Activated T-helper 2 cell treated with anti-CD3 and anti-CD28 coated beads, Interferon-gamma antibody, Interleukin-2, Interleukin-4, amounts not matched to agents 10 μg/mL and 5 μg/mL and 100 μg/mL, durations not matched to agents 14 hours and 24 hours and 36 hours (primary cell): Measurements from ENCODE around the gene ANAPC7. TPM values are rescaled to one million over a fixed set of nuclear protein-coding genes. Genes with fewer than 3 reads are reported as not detected.
"Not testable (repeated sequence)": the region's sequence is repeated elsewhere in the genome, so short reads cannot be mapped to it uniquely, and the experiment has no call there.

Experiments
- DNase-seq: peaks from one replicate; pipeline ENCODE4 v3.0.0; 2021; ENCODE audit warnings: low spot score
- H3K27ac Mint-ChIP-seq: one replicate; pipeline ENCODE4 v1.8.0; 2021; ENCODE audit warnings: mixed read lengths
- H3K27me3 Mint-ChIP-seq: one replicate; pipeline ENCODE4 v1.8.0; 2021; ENCODE audit warnings: low read depth, mixed read lengths
- H3K36me3 Mint-ChIP-seq: one replicate; pipeline ENCODE4 v1.8.0; 2021; ENCODE audit warnings: low read depth, mixed read lengths
- H3K4me1 Mint-ChIP-seq: one replicate; pipeline ENCODE4 v1.8.0; 2021; ENCODE audit warnings: low read depth, mixed read lengths
- H3K4me3 Mint-ChIP-seq: one replicate; pipeline ENCODE4 v1.8.0; 2021; ENCODE audit warnings: low read depth, mild to moderate bottlenecking, moderate library complexity, mixed read lengths
- H3K9me3 Mint-ChIP-seq: one replicate; pipeline ENCODE4 v1.8.0; 2021; ENCODE audit warnings: mixed read lengths
- intact Hi-C: fragments of 100-400 bp; cut with micrococcal nuclease; formaldehyde crosslinking; loops from one replicate; pipeline ENCODE4 v1.15.1; 2023
- total RNA-seq: library from RNA; stranded (reverse); gene quantifications from 2 replicates; pipeline ENCODE4 v1.2.3, GENCODE V29; 2022

The ANAPC7 gene
- total RNA-seq: 67.2 and 68.4 TPM in 2 replicates

DNA sequence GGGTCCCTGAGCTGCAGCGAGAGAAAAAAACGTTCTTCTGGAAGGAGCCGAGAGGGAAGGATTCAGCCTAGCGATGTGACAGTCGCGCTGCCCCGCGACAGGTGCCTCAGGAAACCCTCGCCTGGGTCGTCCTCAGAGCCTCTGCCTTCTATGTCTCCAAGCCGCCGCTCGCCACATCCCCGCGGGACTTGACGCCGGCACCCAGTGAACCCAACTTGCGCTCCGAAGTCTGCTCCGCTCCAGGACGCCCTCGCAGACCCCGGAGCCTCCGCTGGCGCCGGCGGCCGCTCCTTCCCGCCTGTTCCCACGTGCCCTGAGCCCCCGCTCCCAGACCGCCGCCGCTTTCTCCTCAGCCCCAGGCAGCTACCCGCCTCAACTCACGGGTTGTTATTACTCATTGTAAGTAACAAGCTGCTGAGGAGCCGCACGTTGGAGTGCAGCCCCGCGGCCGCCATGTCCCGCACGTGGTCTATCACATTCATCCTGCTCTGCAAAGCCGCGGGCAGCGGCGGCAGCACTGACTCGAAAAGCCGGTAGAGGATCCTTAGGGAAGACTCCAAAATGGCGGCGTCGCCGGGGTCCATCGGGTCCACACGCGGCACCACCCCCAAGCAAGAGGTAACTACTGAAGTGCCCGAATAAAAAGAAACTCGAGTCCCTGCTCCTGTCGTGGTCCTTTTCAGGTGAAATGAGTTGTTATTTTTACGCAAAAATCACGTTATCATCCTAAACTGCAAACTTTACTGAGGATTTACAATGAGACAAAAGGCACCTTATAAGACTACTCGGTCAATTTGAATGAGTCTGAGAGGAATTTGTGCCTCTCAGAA lies at the start of gene ANAPC7:
TSS of gene ANAPC7 (minus strand) at position 563 of the 830 bp plus-strand sequence. CDS start at position 482, 81 bp downstream.
- intact Hi-C loops: loop anchor here (1.0 kb wide), 1 partner anchor 65 kb away; the partner anchor contains the start of genes FAM216A and GPN3
- Mint-ChIP-seq H3K9me3 (no peaks in the 10 kb centered on the region), H3K27me3 (no peaks in the 10 kb centered on the region), H3K27ac (peak within 1 kb of the TSS; percentile 98), H3K36me3 (peaks cover 23% of the 10 kb centered on the region), H3K4me3 (peak within 1 kb of the TSS; percentile 99), H3K4me1 (peaks cover 16% of the 10 kb centered on the region)
- peak; percentile 81 for DNase-seq

GRCh38 chr12:110451263-110451662 lies 47.8 kb upstream of the ANAPC7 start:
- peak overlapping the region; percentile 99 for H3K27ac Mint-ChIP-seq
- peak overlapping the region; percentile 100 for H3K4me3 Mint-ChIP-seq
- intact Hi-C loops: no loop called here
- H3K4me1 Mint-ChIP-seq: peaks cover 19% of the 10 kb centered on the region
- DNase-seq: no peak
- no peaks in the 10 kb centered on the region for H3K27me3 Mint-ChIP-seq
- no peaks in the 10 kb centered on the region for H3K9me3 Mint-ChIP-seq
- peaks cover 57% of the 10 kb centered on the region for H3K36me3 Mint-ChIP-seq

DNA sequence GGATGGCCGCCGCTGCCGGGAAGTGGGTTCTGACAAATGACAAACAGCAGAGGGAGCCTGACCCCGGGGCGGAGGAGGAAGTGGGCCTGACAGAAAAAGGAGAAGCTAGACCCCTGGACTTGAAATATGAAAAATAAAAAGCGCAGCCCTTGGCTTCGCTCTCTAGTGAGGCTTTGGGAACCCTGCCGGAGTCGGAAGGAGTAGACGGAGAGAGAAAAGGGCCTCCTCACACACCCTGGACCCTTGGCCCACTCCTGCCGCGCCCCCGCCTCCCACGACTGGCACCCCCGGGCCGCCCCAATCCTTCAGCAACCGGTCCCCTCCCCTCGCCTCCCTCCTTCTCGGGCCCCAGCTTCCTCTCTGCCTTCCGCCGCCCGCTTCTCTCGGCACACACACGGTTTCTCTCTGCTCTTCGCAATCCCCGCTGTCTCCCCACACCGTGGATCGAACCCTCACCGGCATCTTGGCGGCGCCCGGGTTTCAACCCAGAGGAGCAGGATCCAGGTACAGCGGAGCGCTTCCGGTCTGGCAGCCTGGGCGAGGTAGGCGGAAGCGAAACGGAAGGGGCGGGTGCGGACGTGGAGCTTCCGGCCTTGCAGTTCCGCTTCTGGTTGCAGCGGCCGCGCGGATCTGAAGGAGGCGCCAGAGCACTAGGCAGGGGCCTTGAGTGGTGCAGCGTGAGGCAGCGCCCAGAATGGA lies 46.4 kb upstream of the ANAPC7 start, which contains the start of gene ARPC3:
TSS of gene ARPC3 (minus strand) at position 539 of the 699 bp plus-strand sequence. CDS start at position 462, 77 bp downstream.
- peak within 1 kb of the TSS; percentile 100 for H3K4me3 Mint-ChIP-seq
- peak within 1 kb of the TSS; percentile 99 for H3K27ac Mint-ChIP-seq
- peak; percentile 95 for DNase-seq
- H3K9me3 Mint-ChIP-seq: no peaks in the 10 kb centered on the region
- no peaks in the 10 kb centered on the region for H3K27me3 Mint-ChIP-seq
- peaks cover 24% of the 10 kb centered on the region for H3K4me1 Mint-ChIP-seq
- H3K36me3 Mint-ChIP-seq: peaks cover 56% of the 10 kb centered on the region
- intact Hi-C loops: loop anchor here (1.0 kb wide), 3 partner anchors 18 to 152 kb away; partner anchors contain the start of genes FAM216A and GPN3

- intact Hi-C loops: no loop called here
- DNase-seq: no peak
- H3K4me3 Mint-ChIP-seq: no peak overlapping the region
- no peak overlapping the region for H3K27ac Mint-ChIP-seq
- no peaks in the 10 kb centered on the region for H3K9me3 Mint-ChIP-seq
- peaks cover 54% of the 10 kb centered on the region for H3K36me3 Mint-ChIP-seq
- peaks cover 24% of the 10 kb centered on the region for H3K4me1 Mint-ChIP-seq
- no peaks in the 10 kb centered on the region for H3K27me3 Mint-ChIP-seq
Measured at GRCh38 chr12:110444455-110444854, 40.9 kb upstream of the ANAPC7 start.

GRCh38 chr12:110436231-110436630 lies 32.7 kb upstream of the ANAPC7 start:
- no peaks in the 10 kb centered on the region for H3K27me3 Mint-ChIP-seq
- no peaks in the 10 kb centered on the region for H3K9me3 Mint-ChIP-seq
- H3K27ac Mint-ChIP-seq: no peak overlapping the region
- H3K4me3 Mint-ChIP-seq: no peak overlapping the region
- DNase-seq: no peak
- peaks cover 1% of the 10 kb centered on the region for H3K4me1 Mint-ChIP-seq
- intact Hi-C loops: no loop called here
- H3K36me3 Mint-ChIP-seq: peaks cover 56% of the 10 kb centered on the region

DNA sequence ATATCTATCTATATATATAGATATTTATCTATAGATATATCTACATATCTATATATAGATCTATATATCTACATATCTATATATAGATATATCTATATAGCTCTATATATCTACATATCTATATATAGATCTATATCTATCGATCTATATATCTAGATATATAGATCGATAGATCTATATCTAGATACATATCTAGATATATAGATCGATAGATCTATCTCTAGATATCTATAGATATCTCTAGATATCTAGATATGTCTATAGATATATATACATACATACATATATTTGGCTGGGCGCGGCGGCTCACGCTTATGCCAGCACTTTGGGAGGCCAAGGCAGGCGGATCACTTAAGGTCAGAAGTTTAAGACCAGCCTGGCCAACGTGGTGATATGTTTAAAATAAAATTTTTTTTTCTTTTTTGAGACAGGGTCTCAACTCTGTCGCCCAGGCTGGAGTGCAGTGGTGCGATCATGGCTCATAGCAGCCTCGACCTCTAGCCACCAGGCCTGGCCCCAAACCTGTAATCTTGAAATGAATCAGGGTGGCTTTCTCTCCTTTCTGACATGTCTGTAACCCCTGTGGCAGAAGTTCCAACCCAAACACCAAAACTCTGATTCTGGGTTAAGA lies 28.6 kb upstream of the ANAPC7 start:
- peaks cover 33% of the 10 kb centered on the region for H3K36me3 Mint-ChIP-seq
- no peak overlapping the region for H3K27ac Mint-ChIP-seq
- DNase-seq: no peak
- H3K9me3 Mint-ChIP-seq: no peaks in the 10 kb centered on the region
- H3K27me3 Mint-ChIP-seq: no peaks in the 10 kb centered on the region
- peaks cover 1% of the 10 kb centered on the region for H3K4me1 Mint-ChIP-seq
- H3K4me3 Mint-ChIP-seq: no peak overlapping the region
- intact Hi-C loops: loop anchor here (1.0 kb wide), 3 partner anchors 77 to 332 kb away; partner anchors contain the start of gene ATP2A2

DNA sequence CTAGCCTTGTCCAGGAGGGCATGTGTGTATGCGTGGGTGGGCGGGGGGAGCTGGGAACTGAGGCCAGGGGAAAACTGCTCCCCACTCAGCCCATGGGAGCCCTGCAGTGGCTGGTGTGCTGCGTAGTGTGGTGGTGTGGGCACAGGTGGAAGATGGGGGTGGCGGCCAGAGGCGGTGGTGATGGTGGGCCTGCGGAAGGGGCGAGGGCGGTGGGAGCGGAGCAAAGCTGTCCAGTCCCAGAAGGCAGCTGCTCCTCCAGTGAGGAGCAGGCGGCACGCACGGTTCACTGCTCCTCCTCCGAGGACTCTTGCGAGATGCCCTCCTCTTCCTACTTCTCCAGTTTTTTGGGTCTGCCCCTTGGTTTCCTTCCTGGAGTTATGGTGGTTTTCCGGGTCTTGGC lies 26.2 kb upstream of the ANAPC7 start:
- H3K27ac Mint-ChIP-seq, H3K27me3 Mint-ChIP-seq, DNase-seq, H3K9me3 Mint-ChIP-seq, H3K4me3 Mint-ChIP-seq, intact Hi-C loops, H3K4me1 Mint-ChIP-seq: not testable (repeated sequence)
- peaks cover 11% of the 10 kb centered on the region for H3K36me3 Mint-ChIP-seq

DNA sequence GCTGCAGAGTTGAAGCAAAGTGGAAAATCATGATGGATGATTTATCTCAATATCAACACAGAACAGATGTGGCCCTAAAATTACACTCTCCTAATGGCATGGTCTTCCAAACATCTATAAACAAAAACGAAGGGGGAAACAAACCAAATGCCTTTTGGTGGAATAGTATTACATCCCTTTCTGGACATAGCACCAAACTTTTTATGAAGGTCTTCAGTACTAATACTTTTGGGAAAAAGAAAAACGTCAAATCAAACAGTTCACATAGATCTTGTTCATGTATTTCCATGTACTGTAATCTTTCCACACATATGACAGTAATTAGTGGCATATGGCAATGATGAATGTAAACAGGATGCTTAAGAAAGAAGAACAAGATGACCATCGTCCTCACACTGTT lies 22.9 kb upstream of the ANAPC7 start:
- DNase-seq: no peak
- Mint-ChIP-seq H3K4me3 (no peak overlapping the region), H3K27ac (no peak overlapping the region), H3K9me3 (no peaks in the 10 kb centered on the region), H3K36me3 (no peaks in the 10 kb centered on the region), H3K4me1 (no peaks in the 10 kb centered on the region), H3K27me3 (peaks cover 16% of the 10 kb centered on the region)
- intact Hi-C loops: no loop called here

GRCh38 chr12:110424237-110424636 lies 20.7 kb upstream of the ANAPC7 start:
- no peak for DNase-seq
- Mint-ChIP-seq H3K9me3 (no peaks in the 10 kb centered on the region), H3K4me1 (no peaks in the 10 kb centered on the region), H3K27me3 (peaks cover 24% of the 10 kb centered on the region), H3K4me3 (no peak overlapping the region), H3K27ac (no peak overlapping the region), H3K36me3 (no peaks in the 10 kb centered on the region)
- intact Hi-C loops: no loop called here

GRCh38 chr12:110421701-110422100 lies 18.2 kb upstream of the ANAPC7 start:
- Mint-ChIP-seq H3K4me1 (no peaks in the 10 kb centered on the region), H3K27ac (no peak overlapping the region)

DNA sequence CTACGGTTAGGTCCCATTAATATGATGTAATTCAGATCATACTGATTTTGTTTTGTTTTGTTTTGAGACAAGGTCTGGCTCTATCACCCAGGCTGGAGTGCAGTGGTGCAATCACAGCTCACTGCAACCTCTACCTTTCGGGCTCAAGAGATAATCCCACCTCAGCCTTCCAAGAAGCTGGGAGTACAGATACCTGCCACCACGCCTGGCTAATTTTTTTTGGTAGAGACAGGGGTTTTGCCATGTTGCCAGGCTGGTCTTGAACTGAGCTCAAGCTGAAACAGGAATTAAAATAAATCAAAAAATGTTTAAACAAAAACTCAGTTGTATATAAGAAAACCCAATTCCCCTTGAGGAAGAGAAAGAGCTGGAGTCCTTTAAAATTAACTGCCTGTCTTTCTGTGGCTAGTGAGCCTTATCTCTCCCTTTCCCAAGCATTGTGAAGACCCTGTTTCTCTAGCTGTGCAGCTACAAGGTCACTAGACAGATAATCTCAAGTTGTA lies 17.7 kb upstream of the ANAPC7 start:
- H3K9me3 Mint-ChIP-seq: no peaks in the 10 kb centered on the region
- intact Hi-C loops: no loop called here
- H3K4me1 Mint-ChIP-seq: no peaks in the 10 kb centered on the region
- H3K36me3 Mint-ChIP-seq: no peaks in the 10 kb centered on the region
- peaks cover 26% of the 10 kb centered on the region for H3K27me3 Mint-ChIP-seq
- H3K4me3 Mint-ChIP-seq: no peak overlapping the region
- DNase-seq: no peak
- no peak overlapping the region for H3K27ac Mint-ChIP-seq

More at GRCh38 chr12:110421701-110422100, 18.2 kb upstream of the ANAPC7 start:
- no peaks in the 10 kb centered on the region for H3K9me3 Mint-ChIP-seq
- intact Hi-C loops: no loop called here
- H3K4me3 Mint-ChIP-seq: no peak overlapping the region
- DNase-seq: no peak
- no peaks in the 10 kb centered on the region for H3K36me3 Mint-ChIP-seq
- peaks cover 26% of the 10 kb centered on the region for H3K27me3 Mint-ChIP-seq

DNA sequence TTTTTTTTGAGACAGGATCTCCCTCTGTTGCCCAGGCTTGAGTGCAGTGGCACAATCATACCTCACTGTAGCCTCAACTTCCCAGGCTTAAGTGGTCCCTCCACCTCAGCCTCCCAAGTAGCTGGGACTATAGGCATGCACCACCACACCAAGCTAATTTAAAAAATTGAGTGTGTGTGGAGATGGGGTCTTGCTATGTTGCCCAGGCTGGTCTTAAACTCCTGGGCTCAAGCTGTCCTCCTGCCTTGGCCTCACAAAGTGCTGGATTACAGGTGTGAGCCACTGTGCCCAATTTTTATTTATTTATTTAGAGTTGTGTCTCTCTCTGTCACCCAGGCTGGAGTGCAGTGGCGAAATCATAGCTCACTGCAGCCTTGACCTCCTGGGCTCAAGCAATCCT lies 17.1 kb upstream of the ANAPC7 start:
- H3K4me3 Mint-ChIP-seq, intact Hi-C loops, H3K36me3 Mint-ChIP-seq, H3K9me3 Mint-ChIP-seq, H3K4me1 Mint-ChIP-seq, H3K27ac Mint-ChIP-seq, DNase-seq: not testable (repeated sequence)
- H3K27me3 Mint-ChIP-seq: peaks cover 26% of the 10 kb centered on the region
